Peyer's patch (tissue), 4 donors: ENCODE results near the gene TMTC2.

Experiments used
- CTCF ChIP-seq, 6 experiments: fragments of 450-650 bp in 4 of 6; fragments of 200-600 bp in 2 of 6; sonication (generic) in 1 of 6; IDR thresholded peaks; one replicate each; pipeline ENCODE4 v1.5.1; 2017 to 2019; ENCODE audit warnings: antibody characterized with exemption in 6 of 6, mild to moderate bottlenecking in 3 of 6, moderate library complexity in 1 of 6
- POLR2A ChIP-seq, 2 donors: fragments of 450-650 bp; IDR thresholded peaks; one replicate each; pipeline ENCODE4 v1.5.1; 2017; ENCODE audit warnings: antibody characterized with exemption in 2 of 2, mild to moderate bottlenecking in 2 of 2, moderate library complexity in 2 of 2

- TF ChIP-seq CTCF (IDR thresholded peaks at IDR 0.05) (no peak), POLR2A (IDR thresholded peaks at IDR 0.05) (no peak)
These were observed 39.0 kb downstream of the TMTC2 start for GRCh38 chr12:82725741-82726140.
